HFFc6 (cell line): ENCODE results near the gene EPHB1. TPM values are rescaled to one million over a fixed set of nuclear protein-coding genes. Genes with fewer than 3 reads are reported as not detected.

Experiments used
- DNase-seq: peaks from one replicate; pipeline ENCODE4 v3.0.0-alpha.2; 2018
- H3K27ac Mint-ChIP-seq: 2 replicates; pipeline ENCODE4 v1.8.0; 2020; ENCODE audit warnings: mild to moderate bottlenecking, mixed read lengths
- H3K27me3 Mint-ChIP-seq: 2 replicates; pipeline ENCODE4 v1.8.0; 2021; ENCODE audit warnings: mild to moderate bottlenecking, moderate library complexity, mixed read lengths; ENCODE audit not compliant: insufficient read depth
- H3K36me3 Mint-ChIP-seq: 2 replicates; pipeline ENCODE4 v1.8.0; 2021; ENCODE audit warnings: low read depth, mixed read lengths
- H3K4me1 Mint-ChIP-seq: 2 replicates; pipeline ENCODE4 v1.8.0; 2020; ENCODE audit warnings: low read depth, mixed read lengths
- H3K4me3 Mint-ChIP-seq: 2 replicates; pipeline ENCODE4 v1.8.0; 2020; ENCODE audit warnings: mild to moderate bottlenecking, moderate library complexity, mixed read lengths
- H3K9me3 Mint-ChIP-seq: 2 replicates; pipeline ENCODE4 v1.8.0; 2020; ENCODE audit warnings: mild to moderate bottlenecking, mixed read lengths
- CTCF ChIP-seq: fragments of 200-600 bp; sonication (generic); IDR thresholded peaks from 2 replicates; pipeline ENCODE4 v1.5.0; 2021; ENCODE audit warnings: antibody characterized with exemption, mild to moderate bottlenecking
- total RNA-seq, 6 experiments: library from RNA; stranded (reverse); fragmentation: NEBNext Ultra II Directional; extraction: Animal tissue kit (Norgen Biotek cat#: 25700); gene quantifications; 2 replicates in 1 of 6; 3 replicates in 5 of 6; pipeline ENCODE4 v1.2.3, GENCODE V29; 2021

EPHB1 gene
- total RNA-seq, 6 experiments from 2014 or later, result 0.88 to 2.6 (median 1.0) TPM

- Mint-ChIP-seq H3K4me3 (no peak overlapping the region), H3K4me1 (no peaks in the 10 kb centered on the region), H3K27ac (no peak overlapping the region), H3K27me3 (peaks cover 2% of the 10 kb centered on the region), H3K9me3 (no peaks in the 10 kb centered on the region; the same call in 1 of the 2 replicates), H3K36me3 (no peaks in the 10 kb centered on the region)
- DNase-seq, result no peak
- TF ChIP-seq CTCF, result no peak
Observed at GRCh38 chr3:134908271-134908670, 113.2 kb downstream of the EPHB1 start.

DNA sequence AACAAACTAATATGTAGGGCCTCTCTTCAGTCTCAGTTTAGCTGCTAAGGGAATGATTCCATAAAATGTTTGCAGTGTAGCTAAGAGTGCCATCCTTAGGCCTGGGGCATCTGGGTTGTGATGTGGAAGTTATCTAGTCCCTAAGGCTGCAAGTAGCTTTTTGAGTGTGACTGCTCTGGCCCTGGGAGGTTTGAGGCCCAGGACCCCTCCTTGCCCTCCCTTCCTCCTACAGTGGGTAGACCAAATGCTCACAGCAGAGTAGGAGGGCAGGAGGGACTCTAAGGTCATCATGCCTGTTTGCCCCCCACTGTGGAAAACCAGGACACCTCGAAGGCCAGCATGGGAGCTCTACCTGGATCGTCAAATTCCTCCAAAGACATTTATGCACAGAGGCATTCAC lies 115.0 kb downstream of the EPHB1 start:
- no peak for TF ChIP-seq CTCF
- Mint-ChIP-seq H3K4me1 (no peaks in the 10 kb centered on the region), H3K27me3 (no peaks in the 10 kb centered on the region; the same call in none of the 2 replicates), H3K4me3 (no peak overlapping the region), H3K36me3 (no peaks in the 10 kb centered on the region), H3K9me3 (no peaks in the 10 kb centered on the region; the same call in 1 of the 2 replicates), H3K27ac (no peak overlapping the region)
- DNase-seq, result no peak

DNA sequence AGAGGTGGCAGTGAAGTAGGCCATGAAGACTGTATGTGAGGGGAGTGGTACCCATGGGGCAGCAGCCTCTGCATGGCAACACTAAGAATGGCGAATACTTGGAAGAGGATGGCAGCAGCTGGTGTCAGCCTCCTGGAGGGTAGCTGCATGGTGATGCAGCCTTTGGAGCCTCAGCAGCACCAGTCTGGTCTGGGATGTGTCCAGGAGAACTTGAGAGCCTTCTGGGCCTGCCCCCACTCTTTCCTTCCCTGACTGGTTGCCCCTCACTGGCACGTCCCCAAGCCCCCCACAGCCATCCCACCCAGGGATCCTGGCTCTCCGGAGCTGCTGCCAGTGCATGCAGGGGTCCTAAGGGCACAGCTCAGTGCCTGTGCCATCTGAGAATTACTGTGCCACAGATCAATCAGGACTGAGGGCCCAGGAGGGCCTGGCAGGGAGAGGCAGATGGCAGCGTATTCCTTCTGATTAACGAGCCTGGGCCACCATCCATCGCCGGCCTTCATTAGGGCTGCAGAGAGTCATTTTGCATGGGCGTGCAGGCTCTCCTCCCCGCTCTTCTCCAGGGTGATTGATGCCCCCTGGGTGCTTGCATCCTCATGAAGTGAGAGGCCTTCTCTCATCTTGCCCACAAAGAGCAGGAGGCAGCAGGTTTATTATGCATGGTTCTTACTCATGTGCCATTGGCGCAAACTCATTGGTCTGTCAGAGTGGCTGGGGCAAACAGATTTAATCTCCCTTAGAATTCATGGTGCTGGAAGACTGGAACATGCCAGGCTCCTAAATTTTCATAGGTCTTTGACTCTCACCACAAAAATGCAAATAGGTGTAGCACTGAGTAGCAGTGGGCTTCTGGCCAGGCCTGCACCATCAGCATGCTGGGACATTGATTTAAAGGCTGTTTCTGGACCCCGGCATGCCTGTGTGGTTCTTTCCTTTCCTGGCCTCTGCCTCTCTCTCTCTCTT lies 116.8 kb downstream of the EPHB1 start:
- DNase-seq, result no peak
- Mint-ChIP-seq H3K27me3 (no peaks in the 10 kb centered on the region; the same call in 1 of the 2 replicates), H3K9me3 (no peaks in the 10 kb centered on the region; the same call in 1 of the 2 replicates), H3K4me1 (no peaks in the 10 kb centered on the region), H3K36me3 (peaks cover 4% of the 10 kb centered on the region; the same call in 1 of the 2 replicates), H3K27ac (no peak overlapping the region), H3K4me3 (no peak overlapping the region)
- no peak for TF ChIP-seq CTCF

GRCh38 chr3:134916276-134916961 lies 121.4 kb downstream of the EPHB1 start:
- Mint-ChIP-seq H3K27me3 (no peaks in the 10 kb centered on the region; the same call in 1 of the 2 replicates), H3K36me3 (peaks cover 4% of the 10 kb centered on the region; the same call in 1 of the 2 replicates), H3K4me3 (no peak overlapping the region), H3K9me3 (no peaks in the 10 kb centered on the region; the same call in 1 of the 2 replicates), H3K4me1 (no peaks in the 10 kb centered on the region), H3K27ac (no peak overlapping the region)
- DNase-seq, result no peak
- no peak for TF ChIP-seq CTCF

GRCh38 chr3:134917631-134918030 lies 122.6 kb downstream of the EPHB1 start:
- H3K36me3 Mint-ChIP-seq, result peaks cover 4% of the 10 kb centered on the region; the same call in 1 of the 2 replicates
- H3K4me3 Mint-ChIP-seq, result no peak overlapping the region
- no peaks in the 10 kb centered on the region; the same call in 1 of the 2 replicates for H3K27me3 Mint-ChIP-seq
- peak; percentile 35 for DNase-seq
- H3K9me3 Mint-ChIP-seq, result no peaks in the 10 kb centered on the region; the same call in 1 of the 2 replicates
- TF ChIP-seq CTCF, result no peak
- H3K4me1 Mint-ChIP-seq, result no peaks in the 10 kb centered on the region
- H3K27ac Mint-ChIP-seq, result no peak overlapping the region
